H9 (cell line): ENCODE measurements around the gene STKLD1. TPM values are rescaled to one million over a fixed set of nuclear protein-coding genes. Genes with fewer than 3 reads are reported as not detected.

Experiments used
- DNase-seq: peaks from one replicate; pipeline ENCODE4 v3.0.0-alpha.2; 2017
- H2AFZ ChIP-seq: one replicate; pipeline ENCODE4 v1.6.1; 2013; ENCODE audit warnings: mild to moderate bottlenecking, low read length, control low read depth, moderate library complexity
- H2AK5ac ChIP-seq: 2 replicates; pipeline ENCODE4 v1.6.1; 2013; ENCODE audit warnings: low read length, control low read depth, mixed read lengths; ENCODE audit not compliant: insufficient read length
- H2BK120ac ChIP-seq: one replicate; pipeline ENCODE4 v1.6.1; 2013; ENCODE audit warnings: low read depth, mild to moderate bottlenecking, low read length, control low read depth, inconsistent platforms; ENCODE audit not compliant: poor library complexity, severe bottlenecking
- H2BK12ac ChIP-seq: 2 replicates; pipeline ENCODE4 v1.6.1; 2013; ENCODE audit warnings: low read length, control low read depth, mixed read lengths, low read depth; ENCODE audit not compliant: insufficient read length
- H2BK15ac ChIP-seq: 2 replicates; pipeline ENCODE4 v1.6.1; 2013; ENCODE audit warnings: low read depth, low read length, control low read depth
- H2BK20ac ChIP-seq: one replicate; pipeline ENCODE4 v1.6.1; 2013; ENCODE audit warnings: low read depth, mild to moderate bottlenecking, low read length, control low read depth, inconsistent platforms; ENCODE audit not compliant: poor library complexity, severe bottlenecking
- H2BK5ac ChIP-seq: 2 replicates; pipeline ENCODE4 v1.6.1; 2013; ENCODE audit warnings: low read length, control low read depth, mixed read lengths; ENCODE audit not compliant: insufficient read length
- H3K14ac ChIP-seq: 2 replicates; pipeline ENCODE4 v1.6.1; 2013; ENCODE audit warnings: low read length, control low read depth; ENCODE audit not compliant: insufficient read depth
- H3K18ac ChIP-seq: 2 replicates; pipeline ENCODE4 v1.6.1; 2013; ENCODE audit warnings: low read depth, mild to moderate bottlenecking, mixed read lengths, low read length, control low read depth; ENCODE audit not compliant: insufficient read length
- H3K23ac ChIP-seq: 2 replicates; pipeline ENCODE4 v1.6.1; 2013; ENCODE audit warnings: low read length, control low read depth, mixed read lengths, low read depth; ENCODE audit not compliant: insufficient read length
- H3K23me2 ChIP-seq: 2 replicates; pipeline ENCODE4 v1.6.1; 2013; ENCODE audit warnings: low read depth, mild to moderate bottlenecking, mixed read lengths, low read length, control low read depth; ENCODE audit not compliant: insufficient read length, poor library complexity, severe bottlenecking
- H3K27ac ChIP-seq: 2 replicates; pipeline ENCODE4 v1.5.1; 2013; ENCODE audit warnings: low read length, control low read depth, mixed read lengths, low read depth; ENCODE audit not compliant: insufficient read length
- H3K27me3 ChIP-seq: 2 replicates; pipeline ENCODE4 v1.6.1; 2013; ENCODE audit warnings: low read length, control low read depth, inconsistent platforms; ENCODE audit not compliant: insufficient read depth
- H3K4ac ChIP-seq: 2 replicates; pipeline ENCODE4 v1.6.1; 2013; ENCODE audit warnings: low read depth, mild to moderate bottlenecking, control low read depth, inconsistent platforms, low read length, moderate library complexity
- H3K4me1 ChIP-seq: 2 replicates; pipeline ENCODE4 v1.6.1; 2013; ENCODE audit warnings: low read length, control low read depth, inconsistent platforms; ENCODE audit not compliant: insufficient read depth
- H3K4me2 ChIP-seq: 2 replicates; pipeline ENCODE4 v1.6.1; 2013; ENCODE audit warnings: low read length, control low read depth, mixed read lengths; ENCODE audit not compliant: insufficient read length, insufficient read depth
- H3K56ac ChIP-seq: 2 replicates; pipeline ENCODE4 v1.6.1; 2013; ENCODE audit warnings: low read depth, mild to moderate bottlenecking, mixed read lengths, low read length, control low read depth; ENCODE audit not compliant: insufficient read length
- H3K79me1 ChIP-seq: 2 replicates; pipeline ENCODE4 v1.6.1; 2013; ENCODE audit warnings: low read depth, mild to moderate bottlenecking, moderate library complexity, low read length, control low read depth, inconsistent platforms; ENCODE audit not compliant: insufficient read depth, poor library complexity, severe bottlenecking
- H3K79me2 ChIP-seq: 2 replicates; pipeline ENCODE4 v1.6.1; 2013; ENCODE audit warnings: low read length, control low read depth, inconsistent platforms; ENCODE audit not compliant: insufficient read depth
- H3K9ac ChIP-seq: 2 replicates; pipeline ENCODE4 v1.6.1; 2013; ENCODE audit warnings: low read length, control low read depth, mixed read lengths; ENCODE audit not compliant: insufficient read length; ENCODE audit errors: extremely low read depth
- H3K9me3 ChIP-seq: one replicate; pipeline ENCODE4 v1.6.1; 2013; ENCODE audit warnings: low read depth, low read length, inconsistent platforms; ENCODE audit not compliant: control insufficient read depth
- H3T11ph ChIP-seq: one replicate; pipeline ENCODE4 v1.6.1; 2013; ENCODE audit warnings: mild to moderate bottlenecking, low read length, control low read depth, inconsistent platforms
- H4K20me1 ChIP-seq: one replicate; pipeline ENCODE4 v1.6.1; 2013; ENCODE audit not compliant: control insufficient read depth, insufficient read length, insufficient read depth
- H4K5ac ChIP-seq: 2 replicates; pipeline ENCODE4 v1.6.1; 2013; ENCODE audit warnings: low read depth, mild to moderate bottlenecking, mixed read lengths, low read length, control low read depth; ENCODE audit not compliant: insufficient read length
- H4K8ac ChIP-seq: replicated peaks from 2 replicates; pipeline ENCODE4 v1.6.1; 2013; ENCODE audit warnings: low read length, control low read depth, mixed read lengths, low read depth; ENCODE audit not compliant: insufficient read length
- H4K91ac ChIP-seq: 2 replicates; pipeline ENCODE4 v1.6.1; 2013; ENCODE audit warnings: low read depth, mild to moderate bottlenecking, moderate library complexity, mixed read lengths, low read length, control low read depth; ENCODE audit not compliant: insufficient read length
- H3K27ac Mint-ChIP-seq, 3 experiments: 2 replicates in 2 of 3; 3 replicates in 1 of 3; pipeline ENCODE4 v1.8.0; 2020 to 2021; ENCODE audit warnings: mixed read lengths in 3 of 3, mild to moderate bottlenecking in 1 of 3, moderate library complexity in 1 of 3
- H3K27me3 Mint-ChIP-seq: 2 replicates; pipeline ENCODE4 v1.8.0; 2021; ENCODE audit warnings: low read depth, mild to moderate bottlenecking, moderate library complexity, mixed read lengths
- H3K36me3 Mint-ChIP-seq, 3 experiments: 2 replicates in 2 of 3; 3 replicates in 1 of 3; pipeline ENCODE4 v1.8.0; 2020 to 2021; ENCODE audit warnings: low read depth in 3 of 3, mixed read lengths in 3 of 3; ENCODE audit not compliant: insufficient read depth in 1 of 3
- H3K4me1 Mint-ChIP-seq, 2 experiments: 2 replicates each; pipeline ENCODE4 v1.8.0; 2020; ENCODE audit warnings: mixed read lengths in 2 of 2
- H3K4me3 Mint-ChIP-seq, 2 experiments: 2 replicates in 1 of 2; 3 replicates in 1 of 2; pipeline ENCODE4 v1.8.0; 2020 to 2021; ENCODE audit warnings: mild to moderate bottlenecking in 2 of 2, mixed read lengths in 2 of 2, moderate library complexity in 1 of 2
- H3K9me3 Mint-ChIP-seq, 2 experiments: 2 replicates in 1 of 2; 3 replicates in 1 of 2; pipeline ENCODE4 v1.8.0; 2020; ENCODE audit warnings: mild to moderate bottlenecking in 2 of 2, mixed read lengths in 2 of 2, moderate library complexity in 1 of 2
- CTCF ChIP-seq: fragments of 200-600 bp; sonication (generic); conservative IDR thresholded peaks from 3 replicates; pipeline ENCODE4 v1.8.0; 2021; ENCODE audit warnings: antibody characterized with exemption, mild to moderate bottlenecking
- WGBS: extraction: QIAGEN DNeasy Blood & Tissue Kit; methylation state at CpG from one replicate; pipeline ENCODE4 v1.1.7; 2013; ENCODE audit warnings: missing lambda C conversion rate, low lambda C conversion rate, mixed read lengths; ENCODE audit not compliant: insufficient read length; ENCODE audit errors: extremely low coverage; 5-methylcytosine and 5-hydroxymethylcytosine counted together
- total RNA-seq: library from RNA; stranded (reverse); gene quantifications from 2 replicates; pipeline ENCODE4 v1.2.1, GENCODE V29; 2021

STKLD1 gene
- total RNA-seq, 1 experiment from 2014 or later: 0.57 TPM

GRCh38 chr9:133393399-133393798 lies 17.2 kb downstream of the STKLD1 start:
- H3T11ph ChIP-seq: no peak overlapping the region
- H2BK15ac ChIP-seq: no peak overlapping the region
- no peaks in the 10 kb centered on the region for H4K20me1 ChIP-seq
- no peak overlapping the region for H2BK20ac ChIP-seq
- H3K4me1 Mint-ChIP-seq: peaks cover 0 to 3% of the 10 kb centered on the region in 2 experiments; a peak in 1 of 4 replicates
- peaks cover 15% of the 10 kb centered on the region in 2 experiments for H3K9me3 Mint-ChIP-seq
- no peaks in the 10 kb centered on the region for H3K79me2 ChIP-seq
- no peaks in the 10 kb centered on the region for H3K9me3 ChIP-seq
- no peaks in the 10 kb centered on the region for H3K79me1 ChIP-seq
- no peak overlapping the region for H3K4me3 Mint-ChIP-seq
- H4K91ac ChIP-seq: no peak overlapping the region
- no peak overlapping the region for H3K4me2 ChIP-seq
- no peak overlapping the region for H4K8ac ChIP-seq
- H2AK5ac ChIP-seq: no peak overlapping the region
- no peak for TF ChIP-seq CTCF
- H3K27ac Mint-ChIP-seq: no peak overlapping the region
- no peaks in the 10 kb centered on the region for H3K4me1 ChIP-seq
- H2BK12ac ChIP-seq: no peak overlapping the region
- H3K14ac ChIP-seq: no peak overlapping the region
- H3K23me2 ChIP-seq: no peaks in the 10 kb centered on the region
- no peak overlapping the region for H3K9ac ChIP-seq
- H2BK5ac ChIP-seq: no peak overlapping the region
- WGBS: no CpG with 5 or more reads among the region's 3 CpGs
- no peak overlapping the region for H3K56ac ChIP-seq
- H3K23ac ChIP-seq: no peak overlapping the region
- no peak for DNase-seq
- no peak overlapping the region for H4K5ac ChIP-seq
- H2BK120ac ChIP-seq: no peak overlapping the region
- H3K27ac ChIP-seq: no peak overlapping the region
- H3K36me3 Mint-ChIP-seq: peaks cover 0 to 1% (median 0%) of the 10 kb centered on the region in 3 experiments; a peak in 1 of 7 replicates
- H3K27me3 Mint-ChIP-seq: peaks cover 42% of the 10 kb centered on the region
- no peak overlapping the region for H3K4ac ChIP-seq
- no peaks in the 10 kb centered on the region for H3K27me3 ChIP-seq
- H2AFZ ChIP-seq: no peak overlapping the region
- H3K18ac ChIP-seq: no peak overlapping the region
